HCT116 (cell line): Measurements from ENCODE around the gene TFB2M.

Experiments used
- CTCF ChIP-seq, 3 experiments: fragments of 200-600 bp in 1 of 3; sonication (generic) in 1 of 3; IDR thresholded peaks in 2 of 3; conservative IDR thresholded peaks in 1 of 3; 2 replicates each; pipeline ENCODE4 v1.5.1; 2012 to 2017; ENCODE audit warnings: low read depth in 2 of 3, low read length in 2 of 3, antibody characterized with exemption in 1 of 3, borderline replicate concordance in 1 of 3, control low read depth in 1 of 3, mild to moderate bottlenecking in 1 of 3, mixed read lengths in 1 of 3, mixed run types in 1 of 3, moderate library complexity in 1 of 3; ENCODE audit not compliant: insufficient read depth in 1 of 3
- JUND ChIP-seq: IDR thresholded peaks from 2 replicates; pipeline ENCODE4 v1.6.1; 2012
- POLR2AphosphoS5 ChIP-seq: IDR thresholded peaks from 2 replicates; pipeline ENCODE4 v1.6.1; 2011; ENCODE audit warnings: mild to moderate bottlenecking, low read depth, low read length, moderate library complexity
- YY1 ChIP-seq: IDR thresholded peaks from 2 replicates; pipeline ENCODE4 v1.6.1; 2011; ENCODE audit warnings: low read length, low read depth, moderate library complexity, mild to moderate bottlenecking; ENCODE audit not compliant: insufficient replicate concordance; ENCODE audit errors: extremely low read depth

GRCh38 chr1:246591504-246591903, 25.4 kb upstream of the TFB2M start:
- no peak for TF ChIP-seq JUND
- no peak for TF ChIP-seq YY1
- TF ChIP-seq CTCF (IDR thresholded peaks at IDR 0.05 in 2 of 3, conservative IDR thresholded peaks at IDR 0.05 in 1 of 3; ENCODE audit: borderline replicate concordance in 1 of 3, insufficient read depth in 1 of 3, low read depth in 2 of 3, low read length in 2 of 3), result no peak
- TF ChIP-seq POLR2AphosphoS5, result no peak
